HL-60 (cell line): ENCODE measurements around the gene TARDBP.

ENCODE experiments used
- GABPA ChIP-seq: IDR thresholded peaks from 2 replicates; pipeline ENCODE4 v1.6.1; 2012; ENCODE audit warnings: low read depth
- POLR2AphosphoS5 ChIP-seq: IDR thresholded peaks from 2 replicates; pipeline ENCODE4 v1.6.1; 2012; ENCODE audit warnings: low read depth
- SPI1 ChIP-seq: IDR thresholded peaks from 2 replicates; pipeline ENCODE4 v1.6.1; 2012; ENCODE audit warnings: low read depth, mild to moderate bottlenecking, borderline replicate concordance
- TF ChIP-seq, protein P1 (sequence below): IDR thresholded peaks from one replicate; pipeline ENCODE4 v1.5.1; 2011; ENCODE audit warnings: low read length, control low read depth, inconsistent platforms; ENCODE audit not compliant: insufficient read depth
- TF ChIP-seq, protein P2 (sequence below): IDR thresholded peaks from 2 replicates; pipeline ENCODE4 v1.6.1; 2012; ENCODE audit warnings: low read depth; ENCODE audit not compliant: insufficient replicate concordance

DNA sequence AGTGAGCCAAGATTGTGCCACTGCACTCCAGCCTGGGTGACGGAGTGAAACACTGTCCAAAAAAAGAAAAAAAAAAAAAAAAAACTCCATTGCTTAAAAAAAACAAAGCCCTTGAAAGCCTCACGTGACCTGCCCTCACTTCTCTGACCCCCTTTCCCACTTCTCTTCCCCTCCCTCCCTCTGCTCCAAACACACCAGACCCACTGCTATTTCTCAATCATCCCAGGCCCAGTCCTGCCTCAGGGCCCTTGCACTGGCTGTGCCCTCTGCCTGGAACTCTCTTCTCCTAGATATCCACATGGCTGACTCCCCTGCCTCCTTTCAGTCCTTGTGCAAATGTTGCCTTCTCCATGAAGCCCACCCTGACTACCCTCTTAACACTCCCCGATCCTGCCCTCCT, 45.4 kb upstream of the TARDBP start:
- TF ChIP-seq POLR2AphosphoS5, result no peak
- TF ChIP-seq, protein P1, sequence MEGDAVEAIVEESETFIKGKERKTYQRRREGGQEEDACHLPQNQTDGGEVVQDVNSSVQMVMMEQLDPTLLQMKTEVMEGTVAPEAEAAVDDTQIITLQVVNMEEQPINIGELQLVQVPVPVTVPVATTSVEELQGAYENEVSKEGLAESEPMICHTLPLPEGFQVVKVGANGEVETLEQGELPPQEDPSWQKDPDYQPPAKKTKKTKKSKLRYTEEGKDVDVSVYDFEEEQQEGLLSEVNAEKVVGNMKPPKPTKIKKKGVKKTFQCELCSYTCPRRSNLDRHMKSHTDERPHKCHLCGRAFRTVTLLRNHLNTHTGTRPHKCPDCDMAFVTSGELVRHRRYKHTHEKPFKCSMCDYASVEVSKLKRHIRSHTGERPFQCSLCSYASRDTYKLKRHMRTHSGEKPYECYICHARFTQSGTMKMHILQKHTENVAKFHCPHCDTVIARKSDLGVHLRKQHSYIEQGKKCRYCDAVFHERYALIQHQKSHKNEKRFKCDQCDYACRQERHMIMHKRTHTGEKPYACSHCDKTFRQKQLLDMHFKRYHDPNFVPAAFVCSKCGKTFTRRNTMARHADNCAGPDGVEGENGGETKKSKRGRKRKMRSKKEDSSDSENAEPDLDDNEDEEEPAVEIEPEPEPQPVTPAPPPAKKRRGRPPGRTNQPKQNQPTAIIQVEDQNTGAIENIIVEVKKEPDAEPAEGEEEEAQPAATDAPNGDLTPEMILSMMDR, result no peak
- TF ChIP-seq, protein P2, sequence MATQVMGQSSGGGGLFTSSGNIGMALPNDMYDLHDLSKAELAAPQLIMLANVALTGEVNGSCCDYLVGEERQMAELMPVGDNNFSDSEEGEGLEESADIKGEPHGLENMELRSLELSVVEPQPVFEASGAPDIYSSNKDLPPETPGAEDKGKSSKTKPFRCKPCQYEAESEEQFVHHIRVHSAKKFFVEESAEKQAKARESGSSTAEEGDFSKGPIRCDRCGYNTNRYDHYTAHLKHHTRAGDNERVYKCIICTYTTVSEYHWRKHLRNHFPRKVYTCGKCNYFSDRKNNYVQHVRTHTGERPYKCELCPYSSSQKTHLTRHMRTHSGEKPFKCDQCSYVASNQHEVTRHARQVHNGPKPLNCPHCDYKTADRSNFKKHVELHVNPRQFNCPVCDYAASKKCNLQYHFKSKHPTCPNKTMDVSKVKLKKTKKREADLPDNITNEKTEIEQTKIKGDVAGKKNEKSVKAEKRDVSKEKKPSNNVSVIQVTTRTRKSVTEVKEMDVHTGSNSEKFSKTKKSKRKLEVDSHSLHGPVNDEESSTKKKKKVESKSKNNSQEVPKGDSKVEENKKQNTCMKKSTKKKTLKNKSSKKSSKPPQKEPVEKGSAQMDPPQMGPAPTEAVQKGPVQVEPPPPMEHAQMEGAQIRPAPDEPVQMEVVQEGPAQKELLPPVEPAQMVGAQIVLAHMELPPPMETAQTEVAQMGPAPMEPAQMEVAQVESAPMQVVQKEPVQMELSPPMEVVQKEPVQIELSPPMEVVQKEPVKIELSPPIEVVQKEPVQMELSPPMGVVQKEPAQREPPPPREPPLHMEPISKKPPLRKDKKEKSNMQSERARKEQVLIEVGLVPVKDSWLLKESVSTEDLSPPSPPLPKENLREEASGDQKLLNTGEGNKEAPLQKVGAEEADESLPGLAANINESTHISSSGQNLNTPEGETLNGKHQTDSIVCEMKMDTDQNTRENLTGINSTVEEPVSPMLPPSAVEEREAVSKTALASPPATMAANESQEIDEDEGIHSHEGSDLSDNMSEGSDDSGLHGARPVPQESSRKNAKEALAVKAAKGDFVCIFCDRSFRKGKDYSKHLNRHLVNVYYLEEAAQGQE, result no peak
- no peak for TF ChIP-seq SPI1
- TF ChIP-seq GABPA, result no peak
